Neural cell (in vitro differentiated cells): ENCODE results near the gene FOXK2. TPM values are rescaled to one million over a fixed set of nuclear protein-coding genes. Genes with fewer than 3 reads are reported as not detected.
"Not testable (repeated sequence)": the region's sequence is repeated elsewhere in the genome, so short reads cannot be mapped to it uniquely, and the experiment has no call there.

Experiments used
- H2AFZ ChIP-seq: fragments of 200-600, 300-800 bp; sonication (generic), shearing (Covaris generic); 2 replicates; pipeline ENCODE4 v1.6.0; 2014; ENCODE audit warnings: low read depth, mild to moderate bottlenecking, antibody characterized with exemption, low read length, moderate library complexity
- H3F3A ChIP-seq: fragments of 200-600 bp; shearing (Covaris generic); 2 replicates; pipeline ENCODE4 v1.6.1; 2016; ENCODE audit warnings: mild to moderate bottlenecking, moderate library complexity, mixed read lengths, antibody characterized with exemption, low read length; ENCODE audit not compliant: insufficient read depth, poor library complexity, severe bottlenecking
- H3K27ac ChIP-seq: fragments of 200-600, 300-800 bp; sonication (generic), shearing (Covaris generic); 2 replicates; pipeline ENCODE4 v1.5.1; 2014; ENCODE audit warnings: mild to moderate bottlenecking, low read length, moderate library complexity
- H3K27me3 ChIP-seq: fragments of 300-800, 200-600 bp; sonication (generic), shearing (Covaris generic); 2 replicates; pipeline ENCODE4 v1.6.0; 2014; ENCODE audit warnings: mild to moderate bottlenecking, low read depth, low read length, moderate library complexity; ENCODE audit not compliant: insufficient read depth
- H3K36me3 ChIP-seq: fragments of 300-800, 200-600 bp; sonication (generic), shearing (Covaris generic); 2 replicates; pipeline ENCODE4 v1.5.1; 2014; ENCODE audit warnings: mild to moderate bottlenecking, antibody characterized with exemption, low read length, moderate library complexity; ENCODE audit not compliant: insufficient read depth
- H3K4me2 ChIP-seq: fragments of 300-800, 200-600 bp; sonication (generic), shearing (Covaris generic); 2 replicates; pipeline ENCODE4 v1.6.0; 2014; ENCODE audit warnings: mild to moderate bottlenecking, low read length
- H3K4me3 ChIP-seq: fragments of 300-800, 200-600 bp; sonication (generic), shearing (Covaris generic); 2 replicates; pipeline ENCODE4 v1.5.1; 2014; ENCODE audit warnings: mild to moderate bottlenecking, low read length, moderate library complexity
- H3K79me2 ChIP-seq: fragments of 200-600 bp; shearing (Covaris generic); replicated peaks from 2 replicates; pipeline ENCODE4 v1.6.0; 2014; ENCODE audit warnings: mild to moderate bottlenecking, low read length, moderate library complexity; ENCODE audit not compliant: insufficient read depth
- H3K9ac ChIP-seq: fragments of 300-800, 200-600 bp; sonication (generic), shearing (Covaris generic); 2 replicates; pipeline ENCODE4 v1.6.1; 2016; ENCODE audit warnings: mild to moderate bottlenecking, low read length, mixed read lengths
- H3K9me2 ChIP-seq: fragments of 200-600 bp; shearing (Covaris generic); 2 replicates; pipeline ENCODE4 v1.6.1; 2016; ENCODE audit warnings: mild to moderate bottlenecking, low read length, mixed read lengths; ENCODE audit not compliant: insufficient read depth
- H3K9me3 ChIP-seq: fragments of 200-600, 300-800 bp; sonication (generic), shearing (Covaris generic); 2 replicates; pipeline ENCODE4 v1.6.1; 2016; ENCODE audit warnings: mild to moderate bottlenecking, mixed run types, low read length, moderate library complexity, mixed read lengths
- H4K20me1 ChIP-seq: fragments of 200-600 bp; shearing (Covaris generic); 2 replicates; pipeline ENCODE4 v1.6.1; 2016; ENCODE audit warnings: mild to moderate bottlenecking, mixed run types; ENCODE audit not compliant: insufficient read depth
- CTCF ChIP-seq: fragments of 450-650 bp; IDR thresholded peaks from 2 replicates; pipeline ENCODE4 v1.5.1; 2014; ENCODE audit warnings: antibody characterized with exemption, mild to moderate bottlenecking, moderate library complexity; ENCODE audit not compliant: poor library complexity, severe bottlenecking
- EP300 ChIP-seq: fragments of 450-650 bp; conservative IDR thresholded peaks from 2 replicates; pipeline ENCODE4 v1.6.1; 2014; ENCODE audit warnings: antibody characterized with exemption, mild to moderate bottlenecking, moderate library complexity; ENCODE audit not compliant: poor library complexity, severe bottlenecking
- EZH2 ChIP-seq: fragments of 200-600, 300-800 bp; shearing (Covaris generic), sonication (generic); IDR thresholded peaks from 2 replicates; pipeline ENCODE4 v1.6.1; 2014; ENCODE audit warnings: antibody characterized with exemption, low read length, borderline replicate concordance, mild to moderate bottlenecking; ENCODE audit not compliant: insufficient read depth, poor library complexity, severe bottlenecking
- MXI1 ChIP-seq: fragments of 450-650 bp; conservative IDR thresholded peaks from 2 replicates; pipeline ENCODE4 v1.6.1; 2014; ENCODE audit warnings: antibody characterized with exemption, mild to moderate bottlenecking; ENCODE audit not compliant: poor library complexity, severe bottlenecking
- POLR2AphosphoS5 ChIP-seq: IDR thresholded peaks from 2 replicates; pipeline ENCODE4 v1.6.1; 2012
- RAD21 ChIP-seq: fragments of 450-650 bp; conservative IDR thresholded peaks from 2 replicates; pipeline ENCODE4 v1.6.1; 2014; ENCODE audit warnings: antibody characterized with exemption, mild to moderate bottlenecking, moderate library complexity
- REST ChIP-seq: IDR thresholded peaks from 2 replicates; pipeline ENCODE4 v1.6.1; 2012; ENCODE audit warnings: borderline replicate concordance
- SMC3 ChIP-seq: fragments of 450-650 bp; conservative IDR thresholded peaks from 2 replicates; pipeline ENCODE4 v1.6.1; 2014; ENCODE audit warnings: antibody characterized with exemption, mild to moderate bottlenecking, moderate library complexity; ENCODE audit not compliant: poor library complexity
- TAF1 ChIP-seq: IDR thresholded peaks from 2 replicates; pipeline ENCODE4 v1.6.1; 2012; ENCODE audit warnings: low read depth
- polyA plus RNA-seq: library from polyadenylated mRNA; depleted of rRNA; stranded (reverse); fragments of >200 nt; gene quantifications from 2 replicates; pipeline ENCODE4 v1.2.3, GENCODE V29; 2014

Gene FOXK2
- polyA plus RNA-seq, 1 donor from 2014 or later, result 24.4 TPM

- no peak overlapping the region for H2AFZ ChIP-seq
- no peak overlapping the region for H3K4me3 ChIP-seq
- no peak for TF ChIP-seq RAD21
- no peak for TF ChIP-seq EZH2
- no peak for TF ChIP-seq POLR2AphosphoS5
- TF ChIP-seq SMC3, result no peak
- TF ChIP-seq TAF1, result no peak
- no peak for TF ChIP-seq CTCF
- H3K36me3 ChIP-seq, result no peaks in the 10 kb centered on the region
- H3K27me3 ChIP-seq, result no peaks in the 10 kb centered on the region
- H3F3A ChIP-seq, result no peaks in the 10 kb centered on the region
- no peaks in the 10 kb centered on the region for H3K9me3 ChIP-seq
- H4K20me1 ChIP-seq, result no peaks in the 10 kb centered on the region
- H3K79me2 ChIP-seq, result peaks cover 45% of the 10 kb centered on the region
- H3K4me2 ChIP-seq, result no peak overlapping the region
- H3K27ac ChIP-seq, result no peak overlapping the region
- no peaks in the 10 kb centered on the region for H3K9me2 ChIP-seq
- no peak overlapping the region for H3K9ac ChIP-seq
These were observed 41.4 kb downstream of the FOXK2 start for GRCh38 chr17:82560802-82561428.

GRCh38 chr17:82561429-82562035 lies 42.0 kb downstream of the FOXK2 start:
- Histone ChIP-seq H3K9me2 (no peaks in the 10 kb centered on the region), H3K9ac (no peak overlapping the region), H3K36me3 (no peaks in the 10 kb centered on the region), H3K4me2 (no peak overlapping the region), H3K4me3 (no peak overlapping the region), H3K27me3 (no peaks in the 10 kb centered on the region), H2AFZ (no peak overlapping the region), H4K20me1 (no peaks in the 10 kb centered on the region), H3K27ac (no peak overlapping the region), H3K9me3 (no peaks in the 10 kb centered on the region), H3F3A (no peaks in the 10 kb centered on the region), H3K79me2 (peaks cover 45% of the 10 kb centered on the region)
- TF ChIP-seq POLR2AphosphoS5 (no peak), CTCF (no peak), MXI1 (no peak), SMC3 (no peak), TAF1 (no peak), EP300 (no peak), EZH2 (no peak), RAD21 (no peak), REST (no peak)

- not testable (repeated sequence) for H3K36me3 ChIP-seq, H3K4me3 ChIP-seq, H3K9me2 ChIP-seq, H2AFZ ChIP-seq, H3K27ac ChIP-seq, H3K9ac ChIP-seq, H3F3A ChIP-seq, H3K9me3 ChIP-seq, H3K27me3 ChIP-seq, H4K20me1 ChIP-seq, H3K4me2 ChIP-seq
- peaks cover 41% of the 10 kb centered on the region for H3K79me2 ChIP-seq
These were observed 43.2 kb downstream of the FOXK2 start for GRCh38 chr17:82562718-82563220.
